Vagina (tissue), 2 donors: ENCODE results near the gene ASAP2.

Source experiments
- CTCF ChIP-seq, 3 experiments: fragments of 450-650 bp in 2 of 3; fragments of 200-600 bp in 1 of 3; sonication (generic) in 1 of 3; IDR thresholded peaks; one replicate each; pipeline ENCODE4 v1.5.1; 2017 to 2019; ENCODE audit warnings: antibody characterized with exemption in 3 of 3, mild to moderate bottlenecking in 2 of 3, moderate library complexity in 2 of 3
- POLR2A ChIP-seq, 2 donors: fragments of 450-650 bp; IDR thresholded peaks; one replicate each; pipeline ENCODE4 v1.6.1; 2017; ENCODE audit warnings: antibody characterized with exemption in 2 of 2, mild to moderate bottlenecking in 2 of 2, moderate library complexity in 2 of 2

GRCh38 chr2:9410108-9410507 is 203.5 kb downstream of the ASAP2 start:
- no peak for TF ChIP-seq POLR2A (IDR thresholded peaks at IDR 0.05)
- TF ChIP-seq CTCF (IDR thresholded peaks at IDR 0.05), result no peak
